IMR-90 (cell line): ENCODE data around the gene MGAT5. TPM values are rescaled to one million over a fixed set of nuclear protein-coding genes. Genes with fewer than 3 reads are reported as not detected.

Experiments used
- ATAC-seq: fragments of 200-7000 bp; cut with Tn5 transposase; 2 replicates; pipeline ENCODE4 v1.9.1; 2020; ENCODE audit warnings: low read depth, mild to moderate bottlenecking, moderate library complexity
- BruUV-seq: library from RNA; stranded (reverse); fragments of 400-500 nt; replicated peaks from 2 replicates; lab custom pipeline; 2021; lab: Mats Ljungman, UMichigan
- CTCF ChIA-PET: fragments of 300-600 bp; formaldehyde crosslinking; extraction: SDS; loops from one replicate; lab custom pipeline; 2021; ENCODE audit warnings: antibody characterized with exemption; lab: Yijun Ruan, JAX
- POLR2A ChIA-PET: fragments of 300-600 bp; sonication (Branson Sonifier 250); formaldehyde crosslinking; loops from one replicate; lab custom pipeline; 2022; ENCODE audit warnings: antibody characterized with exemption; ENCODE audit not compliant: unreplicated experiment; lab: Charles Lee
- DNase-seq: peaks from one replicate; pipeline ENCODE4 v3.0.0; 2013
- H2AFZ ChIP-seq: replicated peaks from 2 replicates; pipeline ENCODE3; 2013; ENCODE audit warnings: low read length, mild to moderate bottlenecking; ENCODE audit not compliant: poor library complexity
- H2AK5ac ChIP-seq: 2 replicates; pipeline ENCODE4 v1.6.1; 2013; ENCODE audit warnings: low read depth, low read length, inconsistent platforms
- H2AK9ac ChIP-seq: replicated peaks from 2 replicates; pipeline ENCODE3; 2013; ENCODE audit warnings: mild to moderate bottlenecking, low read depth, low read length, moderate library complexity; ENCODE audit not compliant: poor library complexity
- H2BK120ac ChIP-seq: 2 replicates; pipeline ENCODE4 v1.6.1; 2013; ENCODE audit warnings: low read depth, low read length, inconsistent platforms
- H2BK15ac ChIP-seq: 3 replicates; pipeline ENCODE4 v1.6.1; 2013; ENCODE audit warnings: low read depth, low read length, inconsistent platforms
- H2BK20ac ChIP-seq: 2 replicates; pipeline ENCODE4 v1.6.1; 2013; ENCODE audit warnings: low read depth, mild to moderate bottlenecking, inconsistent platforms, low read length, moderate library complexity
- H2BK5ac ChIP-seq: 2 replicates; pipeline ENCODE4 v1.6.1; 2013; ENCODE audit warnings: mild to moderate bottlenecking, low read depth, low read length, inconsistent platforms; ENCODE audit not compliant: poor library complexity, severe bottlenecking
- H3K14ac ChIP-seq: replicated peaks from 2 replicates; pipeline ENCODE4 v1.6.1; 2013; ENCODE audit warnings: low read depth, low read length, inconsistent platforms
- H3K18ac ChIP-seq: 2 replicates; pipeline ENCODE4 v1.6.1; 2013; ENCODE audit warnings: low read depth, low read length, control low read depth
- H3K23ac ChIP-seq: 2 replicates; pipeline ENCODE4 v1.6.1; 2013; ENCODE audit warnings: low read depth, low read length, inconsistent platforms
- H3K27ac ChIP-seq: 2 replicates; pipeline ENCODE4 v1.5.1; 2013; ENCODE audit warnings: mild to moderate bottlenecking, control low read depth, low read length; ENCODE audit not compliant: insufficient read depth
- H3K27me3 ChIP-seq: 2 replicates; pipeline ENCODE4 v1.6.1; 2013; ENCODE audit warnings: low read length; ENCODE audit not compliant: control insufficient read depth, insufficient read depth
- H3K36me3 ChIP-seq: 2 replicates; pipeline ENCODE4 v1.6.1; 2013; ENCODE audit warnings: low read length, mixed read lengths; ENCODE audit not compliant: control insufficient read depth, insufficient read depth
- H3K4ac ChIP-seq: 2 replicates; pipeline ENCODE4 v1.6.1; 2013; ENCODE audit warnings: low read depth, low read length, inconsistent platforms
- H3K4me1 ChIP-seq: 2 replicates; pipeline ENCODE4 v1.6.1; 2013; ENCODE audit warnings: low read length, mixed read lengths; ENCODE audit not compliant: control insufficient read depth, insufficient read depth
- H3K4me2 ChIP-seq: 2 replicates; pipeline ENCODE4 v1.6.1; 2013; ENCODE audit warnings: low read depth, mild to moderate bottlenecking, control low read depth, low read length, moderate library complexity
- H3K4me3 ChIP-seq: 2 replicates; pipeline ENCODE4 v1.5.1; 2013; ENCODE audit warnings: low read depth, mild to moderate bottlenecking, control low read depth, low read length, moderate library complexity; ENCODE audit not compliant: insufficient read depth
- H3K56ac ChIP-seq: 2 replicates; pipeline ENCODE4 v1.6.1; 2013; ENCODE audit warnings: low read length, inconsistent platforms; ENCODE audit not compliant: insufficient read depth; ENCODE audit errors: extremely low read depth
- H3K79me1 ChIP-seq, 2 experiments: 2 replicates each; pipeline ENCODE4 v1.6.1; 2013; ENCODE audit warnings: low read length in 2 of 2, inconsistent platforms in 1 of 2, low read depth in 1 of 2
- H3K9ac ChIP-seq: 2 replicates; pipeline ENCODE4 v1.6.1; 2013; ENCODE audit warnings: low read depth, low read length, control low read depth
- H3K9me1 ChIP-seq: 2 replicates; pipeline ENCODE4 v1.6.1; 2013; ENCODE audit warnings: low read length, inconsistent platforms; ENCODE audit not compliant: insufficient read depth
- H3K9me3 ChIP-seq: 2 replicates; pipeline ENCODE4 v1.6.1; 2013; ENCODE audit warnings: low read length; ENCODE audit not compliant: control insufficient read depth, insufficient read depth
- H4K20me1 ChIP-seq: 2 replicates; pipeline ENCODE4 v1.6.1; 2013; ENCODE audit warnings: low read length, inconsistent platforms; ENCODE audit not compliant: insufficient read depth
- H4K5ac ChIP-seq: 2 replicates; pipeline ENCODE4 v1.6.1; 2013; ENCODE audit warnings: mild to moderate bottlenecking, low read depth, low read length, control low read depth
- H4K8ac ChIP-seq, 2 experiments: 2 replicates each; pipeline ENCODE4 v1.6.1; 2013; ENCODE audit warnings: low read depth in 2 of 2, low read length in 2 of 2, control low read depth in 1 of 2, inconsistent platforms in 1 of 2
- H4K91ac ChIP-seq: 2 replicates; pipeline ENCODE4 v1.6.1; 2013; ENCODE audit warnings: low read depth, low read length, inconsistent platforms; ENCODE audit not compliant: insufficient read depth
- BHLHE40 ChIP-seq: fragments of 150-350 bp; IDR thresholded peaks from 2 replicates; pipeline ENCODE4 v1.6.1; 2016; ENCODE audit warnings: mild to moderate bottlenecking, low read depth, low read length
- CEBPB ChIP-seq: IDR thresholded peaks from 2 replicates; pipeline ENCODE4 v1.6.1; 2012; ENCODE audit warnings: low read depth, low read length, improper control_type of control experiment
- CHD1 ChIP-seq: IDR thresholded peaks from 2 replicates; pipeline ENCODE4 v1.6.1; 2012; ENCODE audit warnings: low read depth, low read length, improper control_type of control experiment
- ELK1 ChIP-seq: fragments of 150-350 bp; IDR thresholded peaks from 2 replicates; pipeline ENCODE4 v1.6.1; 2016; ENCODE audit warnings: low read depth, mild to moderate bottlenecking, low read length, moderate library complexity, borderline replicate concordance
- FOS ChIP-seq: fragments of 150-350 bp; IDR thresholded peaks from 2 replicates; pipeline ENCODE4 v1.6.1; 2016; ENCODE audit warnings: low read depth, low read length
- MAFK ChIP-seq: IDR thresholded peaks from 2 replicates; pipeline ENCODE4 v1.6.1; 2012; ENCODE audit warnings: low read depth, low read length, improper control_type of control experiment
- MXI1 ChIP-seq: IDR thresholded peaks from 2 replicates; pipeline ENCODE4 v1.6.1; 2012; ENCODE audit warnings: low read depth, mild to moderate bottlenecking, low read length, moderate library complexity, borderline replicate concordance
- NFE2L2 ChIP-seq: fragments of 150-350 bp; IDR thresholded peaks from 2 replicates; pipeline ENCODE4 v1.6.1; 2016; ENCODE audit warnings: low read depth, mild to moderate bottlenecking, low read length
- SMC3 ChIP-seq: fragments of 150-350 bp; IDR thresholded peaks from 2 replicates; pipeline ENCODE4 v1.6.1; 2016; ENCODE audit warnings: low read depth, mild to moderate bottlenecking, antibody characterized with exemption, low read length, moderate library complexity
- USF2 ChIP-seq: fragments of 150-350 bp; IDR thresholded peaks from 2 replicates; pipeline ENCODE4 v1.6.1; 2017; ENCODE audit warnings: mild to moderate bottlenecking, antibody characterized with exemption, low read length, low read depth
- WGBS, 2 experiments: methylation state at CpG; one replicate each; pipeline versions ENCODE4 v1.1.5 to v1.1.7; 2013; ENCODE audit warnings: missing lambda C conversion rate in 2 of 2; ENCODE audit not compliant: insufficient read length in 1 of 2; ENCODE audit errors: extremely low coverage in 2 of 2; 5-methylcytosine and 5-hydroxymethylcytosine counted together
- dilution Hi-C: fragments of 300-500 bp; cut with HindIII; formaldehyde crosslinking; loops from one replicate; pipeline ENCODE4 v1.14.3; 2018; ENCODE audit warnings: low sequenced_read_pairs; ENCODE audit not compliant: unreplicated experiment
- in situ Hi-C: fragments of 300-500 bp; cut with MboI; formaldehyde crosslinking; loops from 3 replicates; pipeline ENCODE4 v1.14.3; 2019; ENCODE audit warnings: low sequenced_read_pairs, inconsistent platforms, mixed read lengths
- intact Hi-C: fragments of 100-400 bp; cut with micrococcal nuclease; formaldehyde crosslinking; loops from 2 replicates; pipeline ENCODE4 v1.10.0; 2022
- polyA plus RNA-seq, 3 experiments: library from polyadenylated mRNA; depleted of rRNA; stranded (reverse); fragments of >200 nt; gene quantifications; 2 replicates each; pipeline ENCODE4 v1.2.3, GENCODE V29; 2012; ENCODE audit warnings: low replicate concordance in 1 of 3
- total RNA-seq: library from RNA; depleted of rRNA; stranded (reverse); fragments of >200 nt; gene quantifications from 2 replicates; pipeline ENCODE4 v1.2.3, GENCODE V29; 2012
- TF ChIP-seq, protein P1 (sequence below): conservative IDR thresholded peaks from 2 replicates; pipeline ENCODE4 v1.5.1; 2012; ENCODE audit warnings: mild to moderate bottlenecking, low read depth, low read length, improper control_type of control experiment

Gene MGAT5
- total and polyA plus RNA-seq, 2 of the 4 experiments (the other 2 are of a cell fraction): 22.9 to 59.9 TPM

- Histone ChIP-seq H3K14ac (no peak overlapping the region), H2BK120ac (no peak overlapping the region), H4K91ac (no peak overlapping the region), H2BK5ac (no peak overlapping the region), H3K23ac (no peak overlapping the region), H3K4ac (no peak overlapping the region), H2BK20ac (no peak overlapping the region), H4K5ac (no peak overlapping the region), H3K18ac (no peak overlapping the region), H3K4me2 (no peak overlapping the region), H2BK15ac (no peak overlapping the region), H2AK5ac (no peak overlapping the region), H4K8ac (no peak overlapping the region), H2AK9ac (no peak overlapping the region), H3K36me3 (peaks cover 39% of the 10 kb centered on the region), H3K27ac (no peak overlapping the region), H3K56ac (no peak overlapping the region), H3K9me1 (0 out of 2 replicates have a peak, but pooled peaks cover 4% of the 10 kb centered on the region), H3K4me1 (no peaks in the 10 kb centered on the region), H3K4me3 (no peak overlapping the region), H3K9ac (no peak overlapping the region), H2AFZ (no peak overlapping the region), H3K79me1 (peaks cover 0 to 5% of the 10 kb centered on the region in 2 experiments; a peak in 1 of 4 replicates), H4K20me1 (no peaks in the 10 kb centered on the region), H3K27me3 (no peaks in the 10 kb centered on the region), H3K9me3 (no peaks in the 10 kb centered on the region)
- in situ Hi-C loops: loop anchor here (10.0 kb wide), 1 partner anchor 569 kb away; no protein-coding TSS in a partner anchor
- no TSS peak for BruUV-seq
- intact Hi-C loops: no loop called here
- no peak for ATAC-seq
- dilution Hi-C loops: no loop called here
- CTCF ChIA-PET: no interaction called here
- no peak for DNase-seq
- TF ChIP-seq USF2 (no peak), FOS (no peak), CHD1 (no peak), MAFK (no peak), BHLHE40 (no peak), CEBPB (no peak), MXI1 (no peak), NFE2L2 (no peak), SMC3 (no peak), ELK1 (no peak)
- TF ChIP-seq, protein P1, sequence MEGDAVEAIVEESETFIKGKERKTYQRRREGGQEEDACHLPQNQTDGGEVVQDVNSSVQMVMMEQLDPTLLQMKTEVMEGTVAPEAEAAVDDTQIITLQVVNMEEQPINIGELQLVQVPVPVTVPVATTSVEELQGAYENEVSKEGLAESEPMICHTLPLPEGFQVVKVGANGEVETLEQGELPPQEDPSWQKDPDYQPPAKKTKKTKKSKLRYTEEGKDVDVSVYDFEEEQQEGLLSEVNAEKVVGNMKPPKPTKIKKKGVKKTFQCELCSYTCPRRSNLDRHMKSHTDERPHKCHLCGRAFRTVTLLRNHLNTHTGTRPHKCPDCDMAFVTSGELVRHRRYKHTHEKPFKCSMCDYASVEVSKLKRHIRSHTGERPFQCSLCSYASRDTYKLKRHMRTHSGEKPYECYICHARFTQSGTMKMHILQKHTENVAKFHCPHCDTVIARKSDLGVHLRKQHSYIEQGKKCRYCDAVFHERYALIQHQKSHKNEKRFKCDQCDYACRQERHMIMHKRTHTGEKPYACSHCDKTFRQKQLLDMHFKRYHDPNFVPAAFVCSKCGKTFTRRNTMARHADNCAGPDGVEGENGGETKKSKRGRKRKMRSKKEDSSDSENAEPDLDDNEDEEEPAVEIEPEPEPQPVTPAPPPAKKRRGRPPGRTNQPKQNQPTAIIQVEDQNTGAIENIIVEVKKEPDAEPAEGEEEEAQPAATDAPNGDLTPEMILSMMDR: no peak
- WGBS, 2 experiments: no CpG with 5 or more reads among the region's 4 CpGs
- POLR2A ChIA-PET: no interaction called here
Measured at GRCh38 chr2:134453476-134453875, 199.6 kb downstream of the MGAT5 start.
